H9 (cell line): Measurements from ENCODE around the gene LRP5. TPM values are rescaled to one million over a fixed set of nuclear protein-coding genes. Genes with fewer than 3 reads are reported as not detected.
A peak's percentile ranks its signal among the peaks of the same experiment; 100 is the strongest.

Source experiments
- DNase-seq: peaks from one replicate; pipeline ENCODE4 v3.0.0-alpha.2; 2017
- H2AFZ ChIP-seq: one replicate; pipeline ENCODE4 v1.6.1; 2013; ENCODE audit warnings: mild to moderate bottlenecking, low read length, control low read depth, moderate library complexity
- H2AK5ac ChIP-seq: 2 replicates; pipeline ENCODE4 v1.6.1; 2013; ENCODE audit warnings: low read length, control low read depth, mixed read lengths; ENCODE audit not compliant: insufficient read length
- H2BK120ac ChIP-seq: one replicate; pipeline ENCODE4 v1.6.1; 2013; ENCODE audit warnings: low read depth, mild to moderate bottlenecking, low read length, control low read depth, inconsistent platforms; ENCODE audit not compliant: poor library complexity, severe bottlenecking
- H2BK12ac ChIP-seq: 2 replicates; pipeline ENCODE4 v1.6.1; 2013; ENCODE audit warnings: low read length, control low read depth, mixed read lengths, low read depth; ENCODE audit not compliant: insufficient read length
- H2BK15ac ChIP-seq: 2 replicates; pipeline ENCODE4 v1.6.1; 2013; ENCODE audit warnings: low read depth, low read length, control low read depth
- H2BK20ac ChIP-seq: one replicate; pipeline ENCODE4 v1.6.1; 2013; ENCODE audit warnings: low read depth, mild to moderate bottlenecking, low read length, control low read depth, inconsistent platforms; ENCODE audit not compliant: poor library complexity, severe bottlenecking
- H2BK5ac ChIP-seq: 2 replicates; pipeline ENCODE4 v1.6.1; 2013; ENCODE audit warnings: low read length, control low read depth, mixed read lengths; ENCODE audit not compliant: insufficient read length
- H3K14ac ChIP-seq: 2 replicates; pipeline ENCODE4 v1.6.1; 2013; ENCODE audit warnings: low read length, control low read depth; ENCODE audit not compliant: insufficient read depth
- H3K18ac ChIP-seq: 2 replicates; pipeline ENCODE4 v1.6.1; 2013; ENCODE audit warnings: low read depth, mild to moderate bottlenecking, mixed read lengths, low read length, control low read depth; ENCODE audit not compliant: insufficient read length
- H3K23ac ChIP-seq: 2 replicates; pipeline ENCODE4 v1.6.1; 2013; ENCODE audit warnings: low read length, control low read depth, mixed read lengths, low read depth; ENCODE audit not compliant: insufficient read length
- H3K23me2 ChIP-seq: 2 replicates; pipeline ENCODE4 v1.6.1; 2013; ENCODE audit warnings: low read depth, mild to moderate bottlenecking, mixed read lengths, low read length, control low read depth; ENCODE audit not compliant: insufficient read length, poor library complexity, severe bottlenecking
- H3K27ac ChIP-seq: 2 replicates; pipeline ENCODE4 v1.5.1; 2013; ENCODE audit warnings: low read length, control low read depth, mixed read lengths, low read depth; ENCODE audit not compliant: insufficient read length
- H3K27me3 ChIP-seq: 2 replicates; pipeline ENCODE4 v1.6.1; 2013; ENCODE audit warnings: low read length, control low read depth, inconsistent platforms; ENCODE audit not compliant: insufficient read depth
- H3K4ac ChIP-seq: 2 replicates; pipeline ENCODE4 v1.6.1; 2013; ENCODE audit warnings: low read depth, mild to moderate bottlenecking, control low read depth, inconsistent platforms, low read length, moderate library complexity
- H3K4me1 ChIP-seq: 2 replicates; pipeline ENCODE4 v1.6.1; 2013; ENCODE audit warnings: low read length, control low read depth, inconsistent platforms; ENCODE audit not compliant: insufficient read depth
- H3K4me2 ChIP-seq: 2 replicates; pipeline ENCODE4 v1.6.1; 2013; ENCODE audit warnings: low read length, control low read depth, mixed read lengths; ENCODE audit not compliant: insufficient read length, insufficient read depth
- H3K56ac ChIP-seq: 2 replicates; pipeline ENCODE4 v1.6.1; 2013; ENCODE audit warnings: low read depth, mild to moderate bottlenecking, mixed read lengths, low read length, control low read depth; ENCODE audit not compliant: insufficient read length
- H3K79me1 ChIP-seq: 2 replicates; pipeline ENCODE4 v1.6.1; 2013; ENCODE audit warnings: low read depth, mild to moderate bottlenecking, moderate library complexity, low read length, control low read depth, inconsistent platforms; ENCODE audit not compliant: insufficient read depth, poor library complexity, severe bottlenecking
- H3K79me2 ChIP-seq: 2 replicates; pipeline ENCODE4 v1.6.1; 2013; ENCODE audit warnings: low read length, control low read depth, inconsistent platforms; ENCODE audit not compliant: insufficient read depth
- H3K9ac ChIP-seq: 2 replicates; pipeline ENCODE4 v1.6.1; 2013; ENCODE audit warnings: low read length, control low read depth, mixed read lengths; ENCODE audit not compliant: insufficient read length; ENCODE audit errors: extremely low read depth
- H3K9me3 ChIP-seq: one replicate; pipeline ENCODE4 v1.6.1; 2013; ENCODE audit warnings: low read depth, low read length, inconsistent platforms; ENCODE audit not compliant: control insufficient read depth
- H3T11ph ChIP-seq: one replicate; pipeline ENCODE4 v1.6.1; 2013; ENCODE audit warnings: mild to moderate bottlenecking, low read length, control low read depth, inconsistent platforms
- H4K20me1 ChIP-seq: one replicate; pipeline ENCODE4 v1.6.1; 2013; ENCODE audit not compliant: control insufficient read depth, insufficient read length, insufficient read depth
- H4K5ac ChIP-seq: 2 replicates; pipeline ENCODE4 v1.6.1; 2013; ENCODE audit warnings: low read depth, mild to moderate bottlenecking, mixed read lengths, low read length, control low read depth; ENCODE audit not compliant: insufficient read length
- H4K8ac ChIP-seq: replicated peaks from 2 replicates; pipeline ENCODE4 v1.6.1; 2013; ENCODE audit warnings: low read length, control low read depth, mixed read lengths, low read depth; ENCODE audit not compliant: insufficient read length
- H4K91ac ChIP-seq: 2 replicates; pipeline ENCODE4 v1.6.1; 2013; ENCODE audit warnings: low read depth, mild to moderate bottlenecking, moderate library complexity, mixed read lengths, low read length, control low read depth; ENCODE audit not compliant: insufficient read length
- H3K27ac Mint-ChIP-seq, 3 experiments: 2 replicates in 2 of 3; 3 replicates in 1 of 3; pipeline ENCODE4 v1.8.0; 2020 to 2021; ENCODE audit warnings: mixed read lengths in 3 of 3, mild to moderate bottlenecking in 1 of 3, moderate library complexity in 1 of 3
- H3K27me3 Mint-ChIP-seq: 2 replicates; pipeline ENCODE4 v1.8.0; 2021; ENCODE audit warnings: low read depth, mild to moderate bottlenecking, moderate library complexity, mixed read lengths
- H3K36me3 Mint-ChIP-seq, 3 experiments: 2 replicates in 2 of 3; 3 replicates in 1 of 3; pipeline ENCODE4 v1.8.0; 2020 to 2021; ENCODE audit warnings: low read depth in 3 of 3, mixed read lengths in 3 of 3; ENCODE audit not compliant: insufficient read depth in 1 of 3
- H3K4me1 Mint-ChIP-seq, 2 experiments: 2 replicates each; pipeline ENCODE4 v1.8.0; 2020; ENCODE audit warnings: mixed read lengths in 2 of 2
- H3K4me3 Mint-ChIP-seq, 2 experiments: 2 replicates in 1 of 2; 3 replicates in 1 of 2; pipeline ENCODE4 v1.8.0; 2020 to 2021; ENCODE audit warnings: mild to moderate bottlenecking in 2 of 2, mixed read lengths in 2 of 2, moderate library complexity in 1 of 2
- H3K9me3 Mint-ChIP-seq, 2 experiments: 2 replicates in 1 of 2; 3 replicates in 1 of 2; pipeline ENCODE4 v1.8.0; 2020; ENCODE audit warnings: mild to moderate bottlenecking in 2 of 2, mixed read lengths in 2 of 2, moderate library complexity in 1 of 2
- CTCF ChIP-seq: fragments of 200-600 bp; sonication (generic); conservative IDR thresholded peaks from 3 replicates; pipeline ENCODE4 v1.8.0; 2021; ENCODE audit warnings: antibody characterized with exemption, mild to moderate bottlenecking
- WGBS: extraction: QIAGEN DNeasy Blood & Tissue Kit; methylation state at CpG from one replicate; pipeline ENCODE4 v1.1.7; 2013; ENCODE audit warnings: missing lambda C conversion rate, low lambda C conversion rate, mixed read lengths; ENCODE audit not compliant: insufficient read length; ENCODE audit errors: extremely low coverage; 5-methylcytosine and 5-hydroxymethylcytosine counted together
- total RNA-seq: library from RNA; stranded (reverse); gene quantifications from 2 replicates; pipeline ENCODE4 v1.2.1, GENCODE V29; 2021

The LRP5 gene
- total RNA-seq, 1 experiment from 2014 or later, result 38.4 TPM

DNA sequence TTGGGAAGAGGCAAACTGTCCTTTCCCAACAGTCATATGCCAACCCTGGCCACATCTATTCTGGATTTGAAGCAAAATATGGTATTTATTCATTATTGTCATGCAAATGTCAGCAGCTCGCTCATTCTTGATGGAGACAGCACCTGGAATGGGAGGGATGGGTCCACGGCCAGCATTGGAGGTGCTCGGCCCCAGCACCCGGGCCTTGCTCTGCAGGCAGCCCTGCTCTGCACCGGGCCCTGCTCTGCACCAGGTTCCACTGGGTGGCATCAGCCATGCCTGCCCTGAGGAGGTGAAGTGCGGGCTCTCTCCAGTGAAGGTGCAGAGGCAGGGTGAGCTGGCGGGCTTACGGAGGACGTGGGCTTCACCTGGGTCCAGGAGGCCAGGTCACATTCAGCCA, 19.8 kb downstream of the LRP5 start:
- H3K14ac ChIP-seq, result no peak overlapping the region
- H3K36me3 Mint-ChIP-seq, result peaks cover 2 to 9% (median 5%) of the 10 kb centered on the region in 3 experiments; a peak in 4 of 7 replicates

More for the DNA sequence above, 19.8 kb downstream of the LRP5 start:
- Histone ChIP-seq H4K91ac (no peak overlapping the region), H3K4ac (no peak overlapping the region), H2BK120ac (no peak overlapping the region), H3K27ac (no peak overlapping the region), H3K23me2 (no peaks in the 10 kb centered on the region), H2BK15ac (no peak overlapping the region), H2BK12ac (no peak overlapping the region), H4K20me1 (no peaks in the 10 kb centered on the region), H3K79me2 (peaks cover 7% of the 10 kb centered on the region; the same call in 1 of the 2 replicates), H3K79me1 (no peaks in the 10 kb centered on the region), H3K56ac (no peak overlapping the region), H4K8ac (no peak overlapping the region), H3K23ac (no peak overlapping the region), H2AFZ (no peak overlapping the region), H4K5ac (no peak overlapping the region), H3K4me1 (peaks cover 20% of the 10 kb centered on the region; the same call in 1 of the 2 replicates), H2AK5ac (no peak overlapping the region), H3K4me2 (no peak overlapping the region), H3K27me3 (no peaks in the 10 kb centered on the region), H2BK20ac (no peak overlapping the region), H3K9ac (no peak overlapping the region), H3T11ph (no peak overlapping the region), H3K18ac (no peak overlapping the region), H3K9me3 (no peaks in the 10 kb centered on the region), H2BK5ac (no peak overlapping the region)
- H3K27me3 Mint-ChIP-seq, result no peaks in the 10 kb centered on the region
- H3K4me3 Mint-ChIP-seq, result no peak overlapping the region; a peak in 1 of 5 replicates
- DNase-seq, result no peak
- no peak for TF ChIP-seq CTCF
- WGBS, result no CpG with 5 or more reads among the region's 9 CpGs
- H3K9me3 Mint-ChIP-seq, result no peaks in the 10 kb centered on the region; a peak in 1 of 5 replicates
- peaks cover 60 to 64% of the 10 kb centered on the region in 2 experiments for H3K4me1 Mint-ChIP-seq
- H3K27ac Mint-ChIP-seq, result peak overlapping the region in 1 of 3 experiments; percentile 89; a peak in 2 of 7 replicates
